ENCODE data around the gene GABBR1.

DNA sequence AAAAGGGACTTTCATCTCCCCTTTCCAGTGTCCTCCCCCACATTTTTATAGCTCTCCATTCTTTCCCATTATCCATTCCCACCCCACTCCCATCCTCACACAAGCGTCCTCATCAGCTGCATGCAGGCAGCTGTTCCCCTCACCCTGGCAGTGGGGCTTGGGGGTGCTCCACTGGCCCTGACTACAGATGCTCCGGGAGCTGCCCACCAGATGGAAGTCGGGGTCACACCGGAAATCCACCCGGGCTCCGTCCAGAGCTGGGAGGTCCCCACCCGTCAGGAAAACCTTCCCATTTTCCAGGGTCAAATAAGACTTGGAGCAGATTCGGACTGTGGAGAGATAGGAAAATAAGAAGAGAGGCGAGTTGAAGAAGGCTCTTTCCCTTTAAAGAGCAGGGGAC is 2.7 kb downstream of the GABBR1 start:
- no peak for TF ChIP-seq EZH2 (IDR thresholded peaks at IDR 0.05; ENCODE audit: low read length)
- TF ChIP-seq, protein P1, sequence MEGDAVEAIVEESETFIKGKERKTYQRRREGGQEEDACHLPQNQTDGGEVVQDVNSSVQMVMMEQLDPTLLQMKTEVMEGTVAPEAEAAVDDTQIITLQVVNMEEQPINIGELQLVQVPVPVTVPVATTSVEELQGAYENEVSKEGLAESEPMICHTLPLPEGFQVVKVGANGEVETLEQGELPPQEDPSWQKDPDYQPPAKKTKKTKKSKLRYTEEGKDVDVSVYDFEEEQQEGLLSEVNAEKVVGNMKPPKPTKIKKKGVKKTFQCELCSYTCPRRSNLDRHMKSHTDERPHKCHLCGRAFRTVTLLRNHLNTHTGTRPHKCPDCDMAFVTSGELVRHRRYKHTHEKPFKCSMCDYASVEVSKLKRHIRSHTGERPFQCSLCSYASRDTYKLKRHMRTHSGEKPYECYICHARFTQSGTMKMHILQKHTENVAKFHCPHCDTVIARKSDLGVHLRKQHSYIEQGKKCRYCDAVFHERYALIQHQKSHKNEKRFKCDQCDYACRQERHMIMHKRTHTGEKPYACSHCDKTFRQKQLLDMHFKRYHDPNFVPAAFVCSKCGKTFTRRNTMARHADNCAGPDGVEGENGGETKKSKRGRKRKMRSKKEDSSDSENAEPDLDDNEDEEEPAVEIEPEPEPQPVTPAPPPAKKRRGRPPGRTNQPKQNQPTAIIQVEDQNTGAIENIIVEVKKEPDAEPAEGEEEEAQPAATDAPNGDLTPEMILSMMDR (optimal IDR thresholded peaks at IDR 0.05 in 1 of 3, IDR thresholded peaks at IDR 0.05 in 1 of 3, conservative IDR thresholded peaks at IDR 0.05 in 1 of 3; ENCODE audit: extremely low read depth in 1 of 3, insufficient read depth in 2 of 3, low read length in 3 of 3): no peak

All from keratinocyte (primary cell).